T-helper 1 cell (primary cell): ENCODE results near the gene SPATA1.
A peak's percentile ranks its signal among the peaks of the same experiment; 100 is the strongest.
"Not testable (repeated sequence)": the region's sequence is repeated elsewhere in the genome, so short reads cannot be mapped to it uniquely, and the experiment has no call there.

ENCODE experiments used
- DNase-seq, 5 donors: peaks; one replicate each; pipeline ENCODE4 v3.0.0-alpha.2; 2012 to 2020

SPATA1 gene

GRCh38 chr1:84510165-84510564 is 4.0 kb downstream of the SPATA1 start:
- no peak for DNase-seq

GRCh38 chr1:84510668-84511067 is 4.5 kb downstream of the SPATA1 start:
- DNase-seq = no peak

DNA sequence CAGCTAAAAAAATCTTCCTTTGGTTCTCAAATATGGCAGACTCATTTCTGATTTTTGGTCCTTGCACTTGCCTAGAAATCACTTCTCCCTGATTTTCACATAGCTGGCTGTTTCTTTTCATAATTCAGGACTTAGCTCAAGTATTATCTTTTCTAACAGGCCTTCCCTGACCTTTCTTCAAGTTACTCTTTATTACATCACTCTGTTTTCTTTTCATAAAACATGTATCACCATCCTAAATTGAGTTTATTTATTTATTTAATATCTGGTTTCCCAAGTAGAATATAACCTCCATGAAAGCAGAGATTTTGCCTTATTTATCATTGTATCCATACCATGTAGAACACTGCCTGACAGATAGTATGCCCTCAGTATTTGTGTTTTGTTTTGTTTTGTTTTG is 18.4 kb downstream of the SPATA1 start:
- no peak for DNase-seq

GRCh38 chr1:84525779-84526178 is 19.6 kb downstream of the SPATA1 start:
- DNase-seq = no peak

GRCh38 chr1:84538599-84538998 is 32.4 kb downstream of the SPATA1 start:
- DNase-seq = peak in 1 of 5 donors; percentile 5

GRCh38 chr1:84539972-84540371 is 33.8 kb downstream of the SPATA1 start:
- no peak for DNase-seq

GRCh38 chr1:84540759-84541158 is 34.6 kb downstream of the SPATA1 start:
- no peak for DNase-seq

DNA sequence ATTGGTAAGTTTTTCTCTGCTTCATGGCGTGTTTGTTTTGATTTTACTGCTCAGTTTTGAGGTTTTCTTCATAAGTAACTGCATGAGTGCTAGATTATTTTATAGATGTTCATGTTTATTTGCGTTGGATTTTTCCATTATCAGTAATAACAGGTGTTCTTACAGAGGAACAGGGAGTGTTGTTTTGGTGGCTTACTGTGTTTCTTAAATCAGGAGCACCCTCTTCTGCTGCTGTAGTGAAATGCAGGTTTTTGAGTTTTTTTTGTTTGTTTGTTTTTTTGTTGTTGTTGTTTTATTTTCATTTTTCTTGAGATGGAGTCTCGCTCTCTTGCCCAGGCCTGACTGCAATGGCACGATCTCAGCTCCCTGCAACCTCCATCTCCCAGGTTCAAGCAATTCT is 35.5 kb downstream of the SPATA1 start:
- DNase-seq = no peak

- no peak for DNase-seq
Measured at GRCh38 chr1:84550826-84551225, 44.6 kb downstream of the SPATA1 start.

DNA sequence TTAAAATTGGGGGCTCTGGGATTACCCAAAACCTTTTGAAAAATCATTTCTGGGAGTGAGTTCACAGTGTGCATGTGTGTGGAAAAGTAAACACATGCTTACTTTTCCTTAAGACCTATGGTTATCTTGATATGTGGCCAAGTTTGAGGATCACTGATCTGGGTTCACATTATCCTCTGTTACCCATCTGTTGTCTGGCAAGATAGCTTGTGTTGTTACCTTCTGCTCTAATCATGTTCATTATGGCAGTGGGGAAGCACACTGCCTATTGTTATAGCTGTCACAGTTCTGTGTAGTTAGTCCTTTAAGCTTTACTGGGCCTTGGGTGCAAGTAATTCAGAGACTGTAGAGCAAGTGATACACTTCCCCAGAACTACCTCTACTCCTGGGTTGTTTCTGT is 63.0 kb downstream of the SPATA1 start:
- no peak for DNase-seq

DNA sequence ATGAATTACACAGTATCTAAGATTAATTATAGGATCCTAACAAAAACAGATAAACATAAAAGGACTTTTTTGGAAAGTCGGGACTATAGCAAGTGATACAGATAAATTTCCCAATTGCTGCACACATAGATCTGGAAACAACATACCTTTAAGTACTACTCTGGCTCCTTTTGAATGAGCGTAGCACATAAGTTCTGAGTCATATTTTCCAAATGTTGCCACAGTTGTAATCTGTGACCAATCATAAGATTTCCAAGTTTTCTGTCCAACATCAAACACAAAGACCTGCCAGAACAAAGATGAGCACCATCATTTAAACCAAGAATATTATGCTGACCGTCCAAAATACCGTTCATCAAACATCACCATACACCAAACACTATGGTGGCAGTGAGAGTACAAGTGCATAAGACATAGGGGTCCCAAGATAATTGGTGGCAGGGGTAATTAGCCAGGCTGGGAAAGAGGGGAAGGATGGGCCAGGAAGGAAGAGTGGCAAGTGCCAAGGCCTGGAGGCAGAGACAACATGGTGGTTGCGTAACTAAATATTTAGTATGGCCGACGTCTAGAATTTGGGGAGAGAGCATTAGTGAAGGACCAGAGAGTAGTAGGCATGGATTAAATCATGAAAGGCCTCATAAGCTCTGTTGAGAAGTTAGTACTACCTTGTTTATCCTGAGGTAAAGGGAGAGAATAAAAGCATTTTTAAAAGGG is 64.4 kb downstream of the SPATA1 start:
- DNase-seq = no peak

- no peak for DNase-seq
Measured at GRCh38 chr1:84571150-84571535, 65.0 kb downstream of the SPATA1 start.

GRCh38 chr1:84573481-84573966 is 67.3 kb downstream of the SPATA1 start:
- DNase-seq = no peak

DNA sequence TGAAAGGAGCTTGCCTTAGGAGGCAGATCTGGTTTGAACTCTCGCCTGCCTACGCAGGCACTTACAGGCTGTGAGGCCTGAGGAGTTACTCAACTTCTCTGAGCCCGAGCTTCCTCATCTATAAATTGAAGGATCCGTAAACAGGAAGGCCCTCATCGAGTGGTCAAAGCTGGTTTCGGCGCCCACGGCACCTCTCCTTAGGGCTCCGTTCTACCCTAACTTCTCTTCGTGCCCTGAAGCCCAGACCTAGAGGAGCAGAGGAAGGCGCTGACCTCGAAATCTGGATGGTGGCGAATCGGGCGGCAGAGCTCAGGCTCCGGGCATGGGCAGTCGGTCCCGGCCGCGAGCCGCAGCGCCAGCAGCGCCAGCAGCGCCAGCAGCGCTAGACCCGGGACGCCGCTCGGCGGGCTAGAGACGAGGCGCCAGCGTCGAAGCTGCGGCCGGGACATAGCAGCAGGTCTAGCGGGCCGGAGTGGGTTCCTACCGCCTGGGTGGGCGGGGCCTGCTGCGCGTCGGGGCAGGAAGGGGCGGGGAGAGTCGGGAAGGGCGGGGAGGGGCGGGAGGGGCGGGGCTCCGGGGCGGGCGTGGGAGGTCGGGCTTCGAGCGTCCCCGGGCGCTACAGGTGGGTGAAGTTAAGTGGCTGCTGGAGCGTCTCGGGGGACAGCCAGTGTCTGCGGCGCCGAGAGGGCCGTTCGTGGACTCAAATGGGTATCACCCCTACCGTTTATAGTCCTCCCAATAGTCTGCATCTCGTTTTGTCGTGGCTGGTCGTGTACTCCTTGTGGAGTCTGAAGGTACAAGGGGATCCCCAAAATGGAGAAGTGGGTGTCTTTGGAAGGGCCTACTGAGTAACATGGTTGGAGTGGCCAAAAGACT is 68.0 kb downstream of the SPATA1 start, which contains the start of gene CTBS:
TSS of gene CTBS (minus strand) at position 474 of the 876 bp plus-strand sequence. CDS start at position 449, 25 bp downstream.
- peak; percentile 81 to 89 (median 82) for DNase-seq

DNA sequence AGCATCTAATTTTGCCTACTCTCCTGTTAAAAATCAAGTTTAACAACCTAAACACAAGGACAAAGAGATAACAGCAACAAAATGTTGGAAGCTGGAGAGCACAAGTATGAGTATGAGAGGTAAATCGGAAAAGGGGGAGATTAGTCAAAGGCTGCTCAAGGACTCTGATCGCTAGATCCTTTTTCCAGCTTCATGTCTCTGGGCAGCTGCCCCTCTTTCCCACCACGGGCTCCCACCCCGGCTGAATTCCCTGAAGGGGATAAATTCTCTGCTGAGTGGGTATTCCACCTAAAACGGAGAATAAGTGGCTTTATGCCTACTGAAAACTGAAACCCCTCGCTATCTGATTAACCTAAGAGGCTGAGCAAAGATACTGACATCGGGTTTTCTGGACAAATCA is 68.8 kb downstream of the SPATA1 start:
- DNase-seq = no peak

GRCh38 chr1:84581648-84582047 is 75.5 kb downstream of the SPATA1 start:
- DNase-seq = no peak

DNA sequence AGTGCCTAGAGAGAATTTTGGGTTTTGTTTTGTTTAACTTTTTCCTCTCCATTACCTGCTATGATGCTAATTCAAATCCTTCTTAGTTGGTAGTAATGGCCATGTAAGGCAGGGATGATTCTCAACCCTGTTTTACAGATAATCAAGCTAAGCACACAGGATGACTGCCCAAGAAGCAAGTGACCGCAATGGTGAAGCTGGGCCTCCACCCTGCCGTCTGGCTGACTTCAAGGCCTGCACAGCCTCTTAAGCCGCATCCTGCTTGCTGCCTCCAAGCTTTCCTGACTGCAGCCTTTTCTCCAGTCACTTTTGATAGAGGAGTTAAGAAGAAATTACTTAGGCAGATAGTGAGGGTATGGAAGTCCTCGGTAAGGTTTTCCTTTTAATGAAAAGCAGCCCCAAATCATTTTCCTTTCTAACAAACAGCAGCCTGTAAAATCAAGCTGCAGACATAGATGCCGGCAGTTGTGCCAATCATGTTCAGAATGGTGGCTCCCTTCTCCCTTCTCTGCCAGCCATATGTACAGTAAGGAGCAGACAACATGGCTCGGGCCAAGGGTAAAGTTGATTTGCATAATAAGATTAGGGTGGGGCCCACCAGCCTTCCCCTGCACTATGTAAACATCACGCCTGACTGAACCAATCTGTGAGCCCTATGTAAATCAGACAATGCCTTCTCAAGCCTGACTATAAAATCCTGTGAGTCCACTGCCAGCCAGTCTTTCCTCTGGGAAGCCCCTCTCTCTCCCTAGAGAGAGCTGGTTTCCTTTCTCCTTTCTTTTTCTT is 76.8 kb downstream of the SPATA1 start:
- no peak for DNase-seq

GRCh38 chr1:84583648-84584047 is 77.5 kb downstream of the SPATA1 start:
- DNase-seq = no peak

GRCh38 chr1:84584126-84584525 is 77.9 kb downstream of the SPATA1 start:
- DNase-seq = no peak

DNA sequence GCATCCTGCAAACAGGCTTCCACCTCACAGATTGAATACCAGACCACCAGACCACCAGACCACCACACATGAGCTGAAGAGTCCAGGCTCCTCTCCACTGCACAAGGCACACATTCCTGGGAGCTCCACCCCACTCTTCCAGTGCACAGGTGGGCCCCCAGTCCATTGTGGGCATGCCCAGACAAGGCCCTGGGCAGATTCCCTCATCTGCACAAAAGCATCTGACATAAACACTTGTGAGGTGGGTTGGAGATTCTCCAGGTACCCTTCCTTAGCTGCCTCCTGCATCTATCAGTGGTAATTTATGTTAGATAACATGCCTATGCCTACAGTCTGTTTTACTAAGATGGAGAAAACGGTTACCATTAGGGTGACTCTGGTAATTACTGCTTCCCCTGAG is 79.6 kb downstream of the SPATA1 start:
- DNase-seq = no peak

- DNase-seq = no peak
Measured at GRCh38 chr1:84587099-84587498, 80.9 kb downstream of the SPATA1 start.

DNA sequence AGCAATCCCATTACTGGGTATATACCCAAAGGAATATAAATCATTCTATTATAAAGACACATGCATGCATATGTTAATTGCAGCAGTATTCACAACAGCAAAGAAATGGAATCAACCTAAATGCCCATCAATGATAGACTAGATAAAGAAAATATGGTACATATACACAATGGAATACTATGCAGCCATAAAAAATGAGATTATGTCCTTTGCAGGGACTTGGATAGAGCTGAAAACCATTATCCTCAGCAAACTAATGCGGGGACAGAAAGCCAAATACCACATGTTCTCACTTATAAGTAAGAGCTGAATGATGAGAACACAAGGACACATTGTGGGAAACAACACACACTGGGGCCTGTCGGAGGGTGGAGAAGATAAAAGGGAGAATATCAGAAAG is 88.8 kb downstream of the SPATA1 start:
- DNase-seq = not testable (repeated sequence)

GRCh38 chr1:84597011-84597410 is 90.8 kb downstream of the SPATA1 start:
- no peak for DNase-seq
